GM18499 (cell line): ENCODE data around the gene CABP1.

ENCODE experiments used
- ATAC-seq: cut with Tn5 transposase; IDR thresholded peaks from one replicate; pipeline ENCODE4 v1.9.1; 2021; ENCODE audit warnings: moderate number of reproducible peaks; ENCODE audit not compliant: insufficient read depth, unreplicated experiment

CABP1 gene

GRCh38 chr12:120689397-120690082 lies 49.1 kb downstream of the CABP1 start:
- no peak for ATAC-seq

GRCh38 chr12:120690083-120690450 lies 49.6 kb downstream of the CABP1 start:
- no peak for ATAC-seq

GRCh38 chr12:120690978-120691377 lies 50.6 kb downstream of the CABP1 start:
- no peak for ATAC-seq

GRCh38 chr12:120692524-120693033 lies 52.2 kb downstream of the CABP1 start:
- ATAC-seq: no peak

- ATAC-seq: no peak
Observed at GRCh38 chr12:120693848-120694247, 53.4 kb downstream of the CABP1 start.

- ATAC-seq: no peak
Observed at GRCh38 chr12:120696626-120697025, 56.2 kb downstream of the CABP1 start.

GRCh38 chr12:120697344-120697743 lies 56.9 kb downstream of the CABP1 start:
- ATAC-seq: no peak

- ATAC-seq: no peak
Observed at GRCh38 chr12:120698665-120699064, 58.2 kb downstream of the CABP1 start.

- no peak for ATAC-seq
Observed at GRCh38 chr12:120699553-120699952, 59.1 kb downstream of the CABP1 start.

- ATAC-seq: no peak
Observed at GRCh38 chr12:120700886-120701285, 60.5 kb downstream of the CABP1 start.

GRCh38 chr12:120702637-120703036 lies 62.2 kb downstream of the CABP1 start:
- ATAC-seq: no peak

GRCh38 chr12:120703311-120703942 lies 63.0 kb downstream of the CABP1 start:
- no peak for ATAC-seq

- no peak for ATAC-seq
Observed at GRCh38 chr12:120705618-120706017, 65.2 kb downstream of the CABP1 start.

- ATAC-seq: no peak
Observed at GRCh38 chr12:120706029-120706428, 65.6 kb downstream of the CABP1 start.

GRCh38 chr12:120708651-120709050 lies 68.2 kb downstream of the CABP1 start:
- ATAC-seq: no peak

GRCh38 chr12:120710031-120710804 lies 69.8 kb downstream of the CABP1 start, which contains the start of gene UNC119B:
TSS of gene UNC119B (plus strand) at chr12:120710458. CDS start at chr12:120710475, 17 bp downstream.
- no peak for ATAC-seq

GRCh38 chr12:120710805-120711296 lies 70.4 kb downstream of the CABP1 start:
- ATAC-seq: no peak

- no peak for ATAC-seq
Observed at GRCh38 chr12:120711411-120711810, 71.0 kb downstream of the CABP1 start.

GRCh38 chr12:120712610-120713009 lies 72.2 kb downstream of the CABP1 start:
- ATAC-seq: no peak

GRCh38 chr12:120713861-120714482 lies 73.5 kb downstream of the CABP1 start:
- no peak for ATAC-seq
